Calu3 (cell line): ENCODE measurements around the gene DRAM1. TPM values are rescaled to one million over a fixed set of nuclear protein-coding genes. Genes with fewer than 3 reads are reported as not detected.

ENCODE experiments used
- BruUV-seq: library from RNA; stranded (reverse); fragments of 400-500 nt; replicated peaks from 2 replicates; lab custom pipeline; 2021; lab: Mats Ljungman, UMichigan
- CTCF ChIA-PET: fragments of 300-600 bp; sonication (Branson Sonifier 250); formaldehyde crosslinking; loops from one replicate; lab custom pipeline; 2022; ENCODE audit warnings: antibody characterized with exemption; lab: Charles Lee
- DNase-seq: peaks from one replicate; pipeline ENCODE4 v3.0.0; 2022
- H3K27ac Mint-ChIP-seq: one replicate; pipeline ENCODE4 v1.8.0; 2022; ENCODE audit warnings: mixed read lengths; ENCODE audit not compliant: unreplicated experiment
- H3K27me3 Mint-ChIP-seq: one replicate; pipeline ENCODE4 v1.8.0; 2022; ENCODE audit warnings: mixed read lengths; ENCODE audit not compliant: unreplicated experiment
- H3K36me3 Mint-ChIP-seq: one replicate; pipeline ENCODE4 v1.8.0; 2022; ENCODE audit warnings: mild to moderate bottlenecking, moderate library complexity, mixed read lengths; ENCODE audit not compliant: insufficient read depth, unreplicated experiment
- H3K4me1 Mint-ChIP-seq: one replicate; pipeline ENCODE4 v1.8.0; 2022; ENCODE audit warnings: mild to moderate bottlenecking, low read depth, mixed read lengths; ENCODE audit not compliant: unreplicated experiment
- H3K4me3 Mint-ChIP-seq: one replicate; pipeline ENCODE4 v1.8.0; 2022; ENCODE audit warnings: mild to moderate bottlenecking, low read depth, moderate library complexity, mixed read lengths; ENCODE audit not compliant: unreplicated experiment
- H3K9me3 Mint-ChIP-seq: one replicate; pipeline ENCODE4 v1.8.0; 2022; ENCODE audit warnings: low read depth, mixed read lengths; ENCODE audit not compliant: unreplicated experiment
- CTCF ChIP-seq: fragments of 200-600 bp; IDR thresholded peaks from one replicate; pipeline ENCODE4 v1.8.0; 2022; ENCODE audit warnings: antibody characterized with exemption; ENCODE audit not compliant: unreplicated experiment
- intact Hi-C: fragments of 100-400 bp; cut with micrococcal nuclease; formaldehyde crosslinking; loops from one replicate; pipeline ENCODE4 v1.10.0; 2022; ENCODE audit not compliant: unreplicated experiment
- total RNA-seq: library from RNA; stranded (reverse); gene quantifications from 2 replicates; pipeline ENCODE4 v1.2.3, GENCODE V29; 2022

The DRAM1 gene
- total RNA-seq, 1 experiment from 2014 or later = 28.1 TPM

- H3K36me3 Mint-ChIP-seq = no peaks in the 10 kb centered on the region
- BruUV-seq = no TSS peak
- H3K27ac Mint-ChIP-seq = no peak overlapping the region
- CTCF ChIA-PET = no interaction called here
- DNase-seq = no peak
- intact Hi-C loops = no loop called here
- no peak for TF ChIP-seq CTCF
- peaks cover 23% of the 10 kb centered on the region for H3K4me1 Mint-ChIP-seq
- no peaks in the 10 kb centered on the region for H3K9me3 Mint-ChIP-seq
- no peaks in the 10 kb centered on the region for H3K27me3 Mint-ChIP-seq
- no peak overlapping the region for H3K4me3 Mint-ChIP-seq
These were observed 11.9 kb downstream of the DRAM1 start for GRCh38 chr12:101889211-101889752.

GRCh38 chr12:101891462-101891971 is 14.1 kb downstream of the DRAM1 start:
- Mint-ChIP-seq H3K27ac (no peak overlapping the region), H3K4me3 (no peak overlapping the region), H3K4me1 (peaks cover 11% of the 10 kb centered on the region), H3K36me3 (peaks cover 5% of the 10 kb centered on the region), H3K27me3 (no peaks in the 10 kb centered on the region), H3K9me3 (no peaks in the 10 kb centered on the region)
- no peak for TF ChIP-seq CTCF
- CTCF ChIA-PET = interaction anchor here (0.6 kb wide), 2 partner anchors 12 kb away, joined by 5 to 7 read pairs; no protein-coding TSS in a partner anchor
- DNase-seq = peak; percentile 24
- no TSS peak for BruUV-seq
- intact Hi-C loops = no loop called here

GRCh38 chr12:101892794-101893193 is 15.4 kb downstream of the DRAM1 start:
- Mint-ChIP-seq H3K4me1 (peaks cover 9% of the 10 kb centered on the region), H3K27me3 (no peaks in the 10 kb centered on the region), H3K9me3 (no peaks in the 10 kb centered on the region), H3K4me3 (no peak overlapping the region), H3K36me3 (peaks cover 5% of the 10 kb centered on the region), H3K27ac (no peak overlapping the region)
- intact Hi-C loops = no loop called here
- no peak for TF ChIP-seq CTCF
- no TSS peak for BruUV-seq
- CTCF ChIA-PET = no interaction called here
- DNase-seq = no peak

GRCh38 chr12:101901777-101902176 is 24.4 kb downstream of the DRAM1 start:
- Mint-ChIP-seq H3K4me3 (no peak overlapping the region), H3K4me1 (no peaks in the 10 kb centered on the region), H3K27ac (no peak overlapping the region), H3K9me3 (no peaks in the 10 kb centered on the region), H3K27me3 (no peaks in the 10 kb centered on the region), H3K36me3 (peaks cover 8% of the 10 kb centered on the region)
- no peak for TF ChIP-seq CTCF
- no peak for DNase-seq
- BruUV-seq = no TSS peak
- intact Hi-C loops = no loop called here
- CTCF ChIA-PET = no interaction called here
